Loucy (cell line): ENCODE data around the gene DXO.

Experiments used
- CTCF ChIP-seq: fragments of 200-600 bp; sonication (generic); conservative IDR thresholded peaks from 2 replicates; pipeline ENCODE4 v1.5.1; 2014; ENCODE audit warnings: mild to moderate bottlenecking, antibody characterized with exemption, low read length
- EZH2phosphoT487 ChIP-seq: fragments of 200-600 bp; IDR thresholded peaks from 2 replicates; pipeline ENCODE4 v1.6.1; 2018; ENCODE audit warnings: antibody characterized with exemption, mild to moderate bottlenecking, moderate library complexity, borderline replicate concordance

GRCh38 chr6:31927863-31928671 is 43.9 kb downstream of the DXO start:
- no peak for TF ChIP-seq CTCF
- no peak for TF ChIP-seq EZH2phosphoT487
